CD4-positive, alpha-beta T cell (primary cell): ENCODE results near the gene ZNF512. TPM values are rescaled to one million over a fixed set of nuclear protein-coding genes. Genes with fewer than 3 reads are reported as not detected.

Source experiments
- ATAC-seq: fragments of 200-7000 bp; cut with Tn5 transposase; one replicate; pipeline ENCODE4 v1.10.0; 2022; ENCODE audit warnings: mild to moderate bottlenecking; ENCODE audit not compliant: poor library complexity
- CTCF ChIA-PET: fragments of 350-600 bp; sonication (Branson Sonifier 250); formaldehyde crosslinking; loops from one replicate; lab custom pipeline; 2021; ENCODE audit warnings: antibody characterized with exemption, inconsistent platforms; lab: Charles Lee
- POLR2A ChIA-PET: fragments of 350-600 bp; sonication (Branson Sonifier 250); formaldehyde crosslinking; loops from one replicate; lab custom pipeline; 2021; ENCODE audit warnings: antibody characterized with exemption, inconsistent platforms; lab: Charles Lee
- DNase-seq, 14 experiments: peaks; one replicate each; pipeline ENCODE4 v3.0.0-alpha.2; 2013 to 2020; ENCODE audit warnings: mixed read lengths in 2 of 14
- H3K27ac ChIP-seq, 2 donors: one replicate each; pipeline versions ENCODE4 v1.5.1 to v1.7.0; 2013; ENCODE audit warnings: low read length in 2 of 2, low read depth in 1 of 2, mild to moderate bottlenecking in 1 of 2
- H3K27me3 ChIP-seq, 2 experiments: 1 replicate in 1 of 2; 2 replicates in 1 of 2; pipeline versions ENCODE4 v1.6.1 to v1.7.0; 2013; ENCODE audit warnings: low read length in 2 of 2, control low read depth in 1 of 2, mild to moderate bottlenecking in 1 of 2, moderate library complexity in 1 of 2; ENCODE audit not compliant: insufficient read depth in 2 of 2, control insufficient read depth in 1 of 2
- H3K36me3 ChIP-seq: one replicate; pipeline ENCODE4 v1.6.1; 2013; ENCODE audit warnings: low read length, control low read depth; ENCODE audit not compliant: insufficient read depth
- H3K4me1 ChIP-seq: one replicate; pipeline ENCODE4 v1.6.1; 2013; ENCODE audit warnings: low read length, control low read depth; ENCODE audit not compliant: insufficient read depth
- H3K4me3 ChIP-seq: one replicate; pipeline ENCODE4 v1.5.1; 2013; ENCODE audit warnings: mild to moderate bottlenecking, low read length, moderate library complexity
- H3K9me3 ChIP-seq, 2 experiments: 1 replicate in 1 of 2; 2 replicates in 1 of 2; pipeline versions ENCODE4 v1.6.1 to v1.7.0; 2013; ENCODE audit warnings: low read length in 2 of 2, mild to moderate bottlenecking in 2 of 2, control low read depth in 1 of 2, moderate library complexity in 1 of 2; ENCODE audit not compliant: control insufficient read depth in 1 of 2, insufficient read depth in 1 of 2
- H3K27ac Mint-ChIP-seq: one replicate; pipeline ENCODE4 v1.8.0; 2020; ENCODE audit warnings: mixed read lengths
- H3K27me3 Mint-ChIP-seq: one replicate; pipeline ENCODE4 v1.8.0; 2021; ENCODE audit warnings: mixed read lengths
- H3K36me3 Mint-ChIP-seq: one replicate; pipeline ENCODE4 v1.8.0; 2021; ENCODE audit warnings: low read depth, mixed read lengths
- H3K4me1 Mint-ChIP-seq: one replicate; pipeline ENCODE4 v1.8.0; 2021; ENCODE audit warnings: low read depth, mixed read lengths
- H3K4me3 Mint-ChIP-seq: one replicate; pipeline ENCODE4 v1.8.0; 2020; ENCODE audit warnings: mild to moderate bottlenecking, mixed read lengths
- H3K9me3 Mint-ChIP-seq: one replicate; pipeline ENCODE4 v1.8.0; 2020; ENCODE audit warnings: mixed read lengths
- CTCF ChIP-seq: fragments of 200-600 bp; IDR thresholded peaks from one replicate; pipeline ENCODE4 v1.8.0; 2022; ENCODE audit warnings: antibody characterized with exemption, mild to moderate bottlenecking
- intact Hi-C, 2 experiments: fragments of 100-400 bp; cut with DNase I in 1 of 2; cut with micrococcal nuclease in 1 of 2; formaldehyde crosslinking; loops; one replicate each; pipeline versions ENCODE4 v1.15.1 to v1.9.0; 2023 to 2025; cut with DNase I, micrococcal nuclease
- total RNA-seq, 174 experiments: library from RNA in 2 of 174; stranded (reverse) in 2 of 174; gene quantifications; one replicate each; pipeline ENCODE4 v1.2.3 and lab custom pipeline; 2021 to 2026

Gene ZNF512
- total RNA-seq, 2 experiments from 2014 or later: 13.6 to 14.1 TPM

GRCh38 chr2:27587025-27587424 is 4.2 kb downstream of the ZNF512 start:
- Histone ChIP-seq H3K9me3 (peaks cover 14 to 17% of the 10 kb centered on the region in 2 experiments), H3K27me3 (no peaks in the 10 kb centered on the region), H3K27ac (no peak overlapping the region), H3K36me3 (no peaks in the 10 kb centered on the region), H3K4me3 (no peak overlapping the region), H3K4me1 (peaks cover 47% of the 10 kb centered on the region)
- no peaks in the 10 kb centered on the region for H3K27me3 Mint-ChIP-seq
- peaks cover 69% of the 10 kb centered on the region for H3K4me1 Mint-ChIP-seq
- H3K27ac Mint-ChIP-seq: peak overlapping the region; percentile 4
- DNase-seq (no peak), ATAC-seq (no peak)
- peak overlapping the region; percentile 30 for H3K4me3 Mint-ChIP-seq
- POLR2A ChIA-PET: interaction anchor here (0.9 kb wide), 1 partner anchor 27 kb away, joined by 3 read pairs; no protein-coding TSS in a partner anchor
- H3K36me3 Mint-ChIP-seq: peaks cover 77% of the 10 kb centered on the region
- CTCF ChIA-PET: no interaction called here
- peaks cover 7% of the 10 kb centered on the region for H3K9me3 Mint-ChIP-seq
- TF ChIP-seq CTCF: no peak
- intact Hi-C loops: loop anchor here in 1 of 2 experiments (10.0 kb wide), 1 partner anchor 182 kb away; the partner anchor contains the start of gene PPM1G

- H3K27me3 ChIP-seq: no peaks in the 10 kb centered on the region
- intact Hi-C loops: loop anchor here in 1 of 2 experiments (10.0 kb wide), 1 partner anchor 184 kb away; the partner anchor contains the start of gene PPM1G
- no peak for TF ChIP-seq CTCF
- no peak overlapping the region for H3K27ac ChIP-seq
- H3K9me3 Mint-ChIP-seq: peaks cover 7% of the 10 kb centered on the region
- H3K9me3 ChIP-seq: peaks cover 14 to 27% of the 10 kb centered on the region in 2 experiments
- H3K36me3 Mint-ChIP-seq: peaks cover 78% of the 10 kb centered on the region
- peaks cover 34% of the 10 kb centered on the region for H3K4me1 ChIP-seq
- H3K36me3 ChIP-seq: no peaks in the 10 kb centered on the region
- H3K4me3 Mint-ChIP-seq: no peak overlapping the region
- H3K4me3 ChIP-seq: no peak overlapping the region
- H3K27ac Mint-ChIP-seq: no peak overlapping the region
- H3K4me1 Mint-ChIP-seq: peaks cover 59% of the 10 kb centered on the region
- no peaks in the 10 kb centered on the region for H3K27me3 Mint-ChIP-seq
- DNase-seq: no peak
- ATAC-seq: no peak
- POLR2A ChIA-PET: no interaction called here
- CTCF ChIA-PET: no interaction called here
Observed at GRCh38 chr2:27588308-27588707, 5.5 kb downstream of the ZNF512 start.

- no peak overlapping the region for H3K27ac Mint-ChIP-seq
- Histone ChIP-seq H3K4me3 (no peak overlapping the region), H3K27me3 (no peaks in the 10 kb centered on the region), H3K27ac (no peak overlapping the region), H3K9me3 (peaks cover 24 to 46% of the 10 kb centered on the region in 2 experiments), H3K4me1 (peaks cover 16% of the 10 kb centered on the region), H3K36me3 (no peaks in the 10 kb centered on the region)
- intact Hi-C loops: no loop called here
- H3K36me3 Mint-ChIP-seq: peaks cover 77% of the 10 kb centered on the region
- TF ChIP-seq CTCF: no peak
- no peak overlapping the region for H3K4me3 Mint-ChIP-seq
- ChIA-PET POLR2A (interaction anchor here (0.6 kb wide), 1 partner anchor 14 kb away, joined by 3 read pairs; no protein-coding TSS in a partner anchor), CTCF (no interaction called here)
- DNase-seq (no peak), ATAC-seq (no peak)
- H3K9me3 Mint-ChIP-seq: peaks cover 7% of the 10 kb centered on the region
- H3K4me1 Mint-ChIP-seq: peaks cover 37% of the 10 kb centered on the region
- H3K27me3 Mint-ChIP-seq: no peaks in the 10 kb centered on the region
Observed at GRCh38 chr2:27591745-27592144, 8.9 kb downstream of the ZNF512 start.
